HPDE6-E6E7 (cell line): ENCODE data around the gene SLC37A1.

Experiments used
- DNase-seq: peaks from one replicate; pipeline ENCODE4 v3.0.0; 2011; ENCODE audit warnings: missing footprints; ENCODE audit errors: extremely low spot score

The SLC37A1 gene

GRCh38 chr21:42527489-42528158 lies 14.0 kb downstream of the SLC37A1 start:
- DNase-seq, result no peak

- no peak for DNase-seq
These were observed 16.5 kb downstream of the SLC37A1 start for GRCh38 chr21:42530167-42530518.

- DNase-seq, result no peak
These were observed 18.1 kb downstream of the SLC37A1 start for GRCh38 chr21:42531771-42532170.

- no peak for DNase-seq
These were observed 19.0 kb downstream of the SLC37A1 start for GRCh38 chr21:42532466-42533181.

- DNase-seq, result no peak
These were observed 19.8 kb downstream of the SLC37A1 start for GRCh38 chr21:42533306-42533962.

- DNase-seq, result no peak
These were observed 20.3 kb downstream of the SLC37A1 start for GRCh38 chr21:42533963-42534355.

GRCh38 chr21:42534421-42535378 lies 21.0 kb downstream of the SLC37A1 start:
- no peak for DNase-seq

- no peak for DNase-seq
These were observed 22.0 kb downstream of the SLC37A1 start for GRCh38 chr21:42535602-42536171.

- DNase-seq, result no peak
These were observed 22.9 kb downstream of the SLC37A1 start for GRCh38 chr21:42536601-42537000.

- DNase-seq, result no peak
These were observed 23.6 kb downstream of the SLC37A1 start for GRCh38 chr21:42537106-42537742.

- DNase-seq, result no peak
These were observed 25.0 kb downstream of the SLC37A1 start for GRCh38 chr21:42538479-42539275.

- DNase-seq, result no peak
These were observed 25.7 kb downstream of the SLC37A1 start for GRCh38 chr21:42539342-42539741.

GRCh38 chr21:42539931-42540343 lies 26.3 kb downstream of the SLC37A1 start:
- no peak for DNase-seq

- no peak for DNase-seq
These were observed 26.7 kb downstream of the SLC37A1 start for GRCh38 chr21:42540396-42540795.

- no peak for DNase-seq
These were observed 27.5 kb downstream of the SLC37A1 start for GRCh38 chr21:42541174-42541573.

GRCh38 chr21:42541618-42542017 lies 28.0 kb downstream of the SLC37A1 start:
- no peak for DNase-seq

- DNase-seq, result no peak
These were observed 28.5 kb downstream of the SLC37A1 start for GRCh38 chr21:42542196-42542595.

GRCh38 chr21:42542596-42542995 lies 28.9 kb downstream of the SLC37A1 start:
- no peak for DNase-seq

GRCh38 chr21:42543106-42543847 lies 29.6 kb downstream of the SLC37A1 start:
- DNase-seq, result no peak
